ENCODE results near the gene FOS.

The FOS gene

DNA sequence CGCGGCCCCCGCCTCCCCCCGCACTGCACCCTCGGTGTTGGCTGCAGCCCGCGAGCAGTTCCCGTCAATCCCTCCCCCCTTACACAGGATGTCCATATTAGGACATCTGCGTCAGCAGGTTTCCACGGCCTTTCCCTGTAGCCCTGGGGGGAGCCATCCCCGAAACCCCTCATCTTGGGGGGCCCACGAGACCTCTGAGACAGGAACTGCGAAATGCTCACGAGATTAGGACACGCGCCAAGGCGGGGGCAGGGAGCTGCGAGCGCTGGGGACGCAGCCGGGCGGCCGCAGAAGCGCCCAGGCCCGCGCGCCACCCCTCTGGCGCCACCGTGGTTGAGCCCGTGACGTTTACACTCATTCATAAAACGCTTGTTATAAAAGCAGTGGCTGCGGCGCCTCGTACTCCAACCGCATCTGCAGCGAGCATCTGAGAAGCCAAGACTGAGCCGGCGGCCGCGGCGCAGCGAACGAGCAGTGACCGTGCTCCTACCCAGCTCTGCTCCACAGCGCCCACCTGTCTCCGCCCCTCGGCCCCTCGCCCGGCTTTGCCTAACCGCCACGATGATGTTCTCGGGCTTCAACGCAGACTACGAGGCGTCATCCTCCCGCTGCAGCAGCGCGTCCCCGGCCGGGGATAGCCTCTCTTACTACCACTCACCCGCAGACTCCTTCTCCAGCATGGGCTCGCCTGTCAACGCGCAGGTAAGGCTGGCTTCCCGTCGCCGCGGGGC is at the start of gene FOS:
Gene FOS, plus strand, starts transcription at position 407 of the 731 bp plus-strand sequence. Its CDS starts 155 bp downstream, at position 562.
- ChIA-PET POLR2A (ENCODE audit: low non-redundant PET) (interaction anchor here (1.0 kb wide), 1 partner anchor 24 kb away, joined by 3 read pairs; no protein-coding TSS in a partner anchor), CTCF (no interaction called here)
- DNase-seq (ENCODE audit: low spot score): peak; percentile 99
- peak within 1 kb of the TSS; percentile 97 for H3K27ac ChIP-seq
- TF ChIP-seq, protein P1, sequence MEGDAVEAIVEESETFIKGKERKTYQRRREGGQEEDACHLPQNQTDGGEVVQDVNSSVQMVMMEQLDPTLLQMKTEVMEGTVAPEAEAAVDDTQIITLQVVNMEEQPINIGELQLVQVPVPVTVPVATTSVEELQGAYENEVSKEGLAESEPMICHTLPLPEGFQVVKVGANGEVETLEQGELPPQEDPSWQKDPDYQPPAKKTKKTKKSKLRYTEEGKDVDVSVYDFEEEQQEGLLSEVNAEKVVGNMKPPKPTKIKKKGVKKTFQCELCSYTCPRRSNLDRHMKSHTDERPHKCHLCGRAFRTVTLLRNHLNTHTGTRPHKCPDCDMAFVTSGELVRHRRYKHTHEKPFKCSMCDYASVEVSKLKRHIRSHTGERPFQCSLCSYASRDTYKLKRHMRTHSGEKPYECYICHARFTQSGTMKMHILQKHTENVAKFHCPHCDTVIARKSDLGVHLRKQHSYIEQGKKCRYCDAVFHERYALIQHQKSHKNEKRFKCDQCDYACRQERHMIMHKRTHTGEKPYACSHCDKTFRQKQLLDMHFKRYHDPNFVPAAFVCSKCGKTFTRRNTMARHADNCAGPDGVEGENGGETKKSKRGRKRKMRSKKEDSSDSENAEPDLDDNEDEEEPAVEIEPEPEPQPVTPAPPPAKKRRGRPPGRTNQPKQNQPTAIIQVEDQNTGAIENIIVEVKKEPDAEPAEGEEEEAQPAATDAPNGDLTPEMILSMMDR (conservative IDR thresholded peaks at IDR 0.05; ENCODE audit: low read depth): no peak

DNA sequence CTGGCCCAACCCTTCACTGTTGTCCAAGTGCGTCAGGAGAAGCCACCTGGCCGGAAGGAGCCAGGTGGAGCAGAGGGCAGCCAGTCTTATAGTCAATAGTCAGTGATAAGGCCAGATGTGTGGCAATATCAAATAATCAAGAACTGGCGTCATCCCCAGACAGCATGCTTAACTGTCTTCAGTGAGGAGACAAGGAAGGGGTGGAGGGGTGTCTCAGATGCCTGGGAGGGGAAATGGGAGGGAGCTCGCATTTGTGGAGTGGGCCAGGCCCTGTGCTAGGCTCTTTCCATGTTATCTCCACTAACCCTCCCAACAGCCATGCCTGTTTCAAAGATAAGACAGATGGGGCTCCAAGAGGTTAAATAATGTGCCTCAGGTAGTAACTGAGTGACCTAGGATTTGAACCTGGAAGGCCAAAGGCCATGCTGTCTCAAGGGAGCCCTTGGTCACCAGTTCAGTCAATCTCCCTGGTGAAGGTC is 48.9 kb upstream of the FOS start:
- TF ChIP-seq, protein P1 (conservative IDR thresholded peaks at IDR 0.05; ENCODE audit: low read depth): no peak
- POLR2A ChIA-PET (ENCODE audit: low non-redundant PET): interaction anchor here (0.6 kb wide), 1 partner anchor 121 kb away, joined by 3 read pairs; no protein-coding TSS in a partner anchor
- no peak for DNase-seq (ENCODE audit: low spot score)
- CTCF ChIA-PET: interaction anchor here (0.6 to 1.0 kb wide), 2 partner anchors 9 to 288 kb away, joined by 4 to 5 read pairs; no protein-coding TSS in a partner anchor
- peak overlapping the region; percentile 90 for H3K27ac ChIP-seq

DNA sequence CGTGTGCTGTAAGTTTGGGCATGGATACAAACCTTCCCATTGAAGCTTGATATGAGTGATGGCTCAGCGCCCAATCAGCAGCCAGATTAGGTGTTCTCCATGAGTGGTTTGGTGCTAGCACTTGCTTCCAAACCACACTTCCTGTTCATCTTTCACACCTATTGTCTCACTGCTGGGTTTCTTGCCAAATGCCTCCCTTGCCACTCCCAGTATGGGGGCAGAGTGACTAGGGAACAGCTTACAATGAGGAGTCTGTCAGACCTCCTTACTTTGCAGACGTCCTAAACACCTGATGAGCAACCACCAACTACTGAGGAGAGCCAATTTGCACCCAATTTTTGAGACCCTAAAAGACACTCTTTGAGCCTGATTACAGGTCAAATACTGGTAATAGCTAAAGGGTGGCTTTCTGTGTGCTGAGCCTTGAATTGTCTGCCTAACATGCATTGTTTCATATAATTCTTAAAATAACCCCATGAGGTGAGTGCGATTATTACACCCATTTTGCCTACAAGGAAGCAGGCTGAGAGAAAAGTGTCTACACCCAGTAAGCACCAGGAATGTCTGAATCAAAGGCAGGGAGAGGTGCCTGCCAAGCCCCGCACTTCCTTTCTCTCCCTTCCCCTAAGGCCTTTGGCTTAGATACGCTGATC is 48.4 kb upstream of the FOS start:
- POLR2A ChIA-PET (ENCODE audit: low non-redundant PET): interaction anchor here (0.6 kb wide), 1 partner anchor 121 kb away, joined by 3 read pairs; no protein-coding TSS in a partner anchor

DNA sequence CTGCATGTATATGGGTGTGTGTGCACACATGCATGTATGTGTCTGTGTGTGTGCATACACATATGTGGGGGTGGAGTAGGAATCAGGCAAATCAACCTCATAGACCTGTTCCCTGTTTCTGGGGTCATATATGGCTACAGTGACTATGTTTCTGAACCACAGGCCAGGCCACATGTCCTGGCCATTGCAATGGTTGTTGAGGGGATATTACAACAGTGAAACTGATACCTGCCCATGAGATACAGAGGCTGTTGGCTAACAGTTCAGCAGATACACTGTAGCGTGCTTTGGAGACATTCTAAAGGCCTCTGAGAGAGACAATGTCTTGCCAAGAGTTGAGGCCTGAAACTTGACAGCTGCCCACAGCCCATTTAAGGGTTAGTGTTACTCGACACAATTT is 47.3 kb upstream of the FOS start:
- TF ChIP-seq, protein P1 (conservative IDR thresholded peaks at IDR 0.05; ENCODE audit: low read depth): no peak
- POLR2A ChIA-PET (ENCODE audit: low non-redundant PET): no interaction called here
- CTCF ChIA-PET: interaction anchor here (0.6 kb wide), 1 partner anchor 36 kb away, joined by 3 read pairs; no protein-coding TSS in a partner anchor
- peak overlapping the region; percentile 90 for H3K27ac ChIP-seq
- DNase-seq (ENCODE audit: low spot score): no peak

More for the DNA sequence above, 48.4 kb upstream of the FOS start:
- peak overlapping the region; percentile 90 for H3K27ac ChIP-seq
- TF ChIP-seq, protein P1 (conservative IDR thresholded peaks at IDR 0.05; ENCODE audit: low read depth): no peak; the same call in none of the 2 replicates
- peak; percentile 66 for DNase-seq (ENCODE audit: low spot score)
- CTCF ChIA-PET: interaction anchor here (0.6 to 1.0 kb wide), 2 partner anchors 9 to 288 kb away, joined by 4 to 5 read pairs; no protein-coding TSS in a partner anchor

DNA sequence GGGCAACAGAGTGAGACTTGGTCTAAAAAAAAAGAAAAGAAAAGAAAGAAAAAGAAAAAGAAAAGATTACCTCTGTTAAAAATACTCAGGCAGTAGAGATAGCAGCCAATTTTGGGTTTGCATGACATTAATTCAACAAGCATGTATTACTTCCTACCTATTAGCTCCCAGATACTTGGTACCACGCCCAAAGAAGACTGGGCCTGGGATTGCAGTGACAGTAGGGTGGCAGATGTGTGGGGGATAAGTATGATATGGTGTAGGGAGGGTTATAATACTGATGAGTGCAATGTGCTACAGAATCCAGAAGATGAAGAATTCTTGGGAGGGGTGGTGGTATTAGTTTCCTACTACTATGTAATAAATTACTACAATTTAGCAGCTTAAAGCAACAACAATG is 46.4 kb upstream of the FOS start:
- H3K27ac ChIP-seq: peak overlapping the region; percentile 90
- ChIA-PET CTCF (no interaction called here), POLR2A (ENCODE audit: low non-redundant PET) (no interaction called here)
- TF ChIP-seq, protein P1 (conservative IDR thresholded peaks at IDR 0.05; ENCODE audit: low read depth): no peak
- no peak for DNase-seq (ENCODE audit: low spot score)

DNA sequence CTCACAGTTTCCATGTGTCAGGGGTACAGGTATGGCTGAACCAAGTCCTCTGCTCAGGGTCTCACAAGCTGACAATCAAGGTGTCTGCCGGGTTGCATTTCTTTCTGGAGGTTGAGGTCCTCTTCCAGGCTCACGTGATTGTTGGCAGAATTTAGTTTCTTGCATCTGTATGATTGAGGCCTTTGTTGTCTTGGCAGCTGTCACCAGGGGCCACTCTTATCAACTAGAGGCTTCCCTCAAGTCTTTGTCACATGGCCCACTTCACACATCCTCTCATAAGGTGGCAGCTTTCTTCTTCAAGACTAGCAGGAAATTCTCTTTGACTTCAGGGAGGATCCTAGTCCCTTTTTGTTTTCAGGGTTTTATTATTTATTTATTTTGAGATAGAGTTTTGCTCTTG is 46.0 kb upstream of the FOS start:
- ChIA-PET CTCF (no interaction called here), POLR2A (ENCODE audit: low non-redundant PET) (no interaction called here)
- no peak overlapping the region for H3K27ac ChIP-seq
- DNase-seq (ENCODE audit: low spot score): no peak
- TF ChIP-seq, protein P1 (conservative IDR thresholded peaks at IDR 0.05; ENCODE audit: low read depth): no peak

Data from RWPE1 (cell line).